HEK293 (cell line): ENCODE results near the gene UBTD1.

Source experiments
- CTCF ChIA-PET: fragments of 350-600 bp; formaldehyde crosslinking; extraction: SDS; loops from one replicate; lab custom pipeline; 2021; ENCODE audit warnings: antibody characterized with exemption; lab: Yijun Ruan, JAX
- POLR2A ChIA-PET: fragments of 300-600 bp; formaldehyde crosslinking; extraction: SDS; loops from one replicate; lab custom pipeline; 2020; ENCODE audit warnings: antibody characterized with exemption, inconsistent platforms; lab: Yijun Ruan, JAX
- H3K27ac ChIP-seq: fragments of 200-500 bp; sonication (Bioruptor generic); 2 replicates; pipeline ENCODE4 v1.5.1; 2014; ENCODE audit warnings: low read depth, low read length, control low read depth, inconsistent platforms; ENCODE audit errors: extremely low read depth
- H3K36me3 ChIP-seq, 2 experiments: fragments of 200-500 bp in 1 of 2; sonication (Bioruptor generic) in 1 of 2; 1 replicate in 1 of 2; 2 replicates in 1 of 2; pipeline ENCODE4 v1.5.1; 2014 to 2017; ENCODE audit warnings: inconsistent platforms in 2 of 2, low read length in 2 of 2; ENCODE audit not compliant: control insufficient read depth in 2 of 2, insufficient read depth in 1 of 2
- H3K4me1 ChIP-seq: fragments of 200-500 bp; sonication (Bioruptor generic); 2 replicates; pipeline ENCODE4 v1.5.1; 2014; ENCODE audit warnings: mild to moderate bottlenecking, low read length, inconsistent platforms; ENCODE audit not compliant: control insufficient read depth, insufficient read depth
- H3K4me3 ChIP-seq: 2 replicates; pipeline ENCODE4 v1.5.1; 2011; ENCODE audit warnings: low read depth, mild to moderate bottlenecking, control low read depth, low read length, moderate library complexity
- H3K9me3 ChIP-seq: fragments of 200-500 bp; sonication (Bioruptor generic); 2 replicates; pipeline ENCODE4 v1.5.1; 2014; ENCODE audit warnings: low read depth, low read length, inconsistent platforms; ENCODE audit not compliant: control insufficient read depth, insufficient read depth
- GLI4 ChIP-seq: fragments of 450-650 bp; formaldehyde crosslinking; IDR thresholded peaks from 2 replicates; pipeline ENCODE4 v1.5.1; 2016; ENCODE audit warnings: missing biosample characterization, missing genetic modification characterization
- KLF1 ChIP-seq: fragments of 450-650 bp; formaldehyde crosslinking; IDR thresholded peaks from 2 replicates; pipeline ENCODE4 v1.5.1; 2016; ENCODE audit warnings: missing biosample characterization, missing genetic modification characterization
- SP2 ChIP-seq: fragments of 450-650 bp; formaldehyde crosslinking; IDR thresholded peaks from 2 replicates; pipeline ENCODE4 v1.5.1; 2016; ENCODE audit warnings: missing biosample characterization, missing genetic modification characterization
- YY1 ChIP-seq: fragments of 450-650 bp; formaldehyde crosslinking; IDR thresholded peaks from 2 replicates; pipeline ENCODE4 v1.5.1; 2018; ENCODE audit warnings: missing biosample characterization, missing genetic modification characterization
- ZNF157 ChIP-seq: fragments of 450-650 bp; formaldehyde crosslinking; IDR thresholded peaks from 2 replicates; pipeline ENCODE4 v1.5.1; 2016; ENCODE audit warnings: missing biosample characterization, missing genetic modification characterization
- ZNF211 ChIP-seq: fragments of 450-650 bp; formaldehyde crosslinking; IDR thresholded peaks from 2 replicates; pipeline ENCODE4 v1.5.1; 2016; ENCODE audit warnings: low read depth, missing biosample characterization, missing genetic modification characterization
- ZNF302 ChIP-seq: fragments of 450-650 bp; formaldehyde crosslinking; IDR thresholded peaks from 2 replicates; pipeline ENCODE4 v1.5.1; 2016; ENCODE audit warnings: missing biosample characterization, missing genetic modification characterization, low read depth
- ZNF362 ChIP-seq: fragments of 450-650 bp; formaldehyde crosslinking; IDR thresholded peaks from 2 replicates; pipeline ENCODE4 v1.5.1; 2016; ENCODE audit warnings: missing biosample characterization, missing genetic modification characterization
- ZNF37A ChIP-seq: fragments of 450-650 bp; IDR thresholded peaks from 2 replicates; pipeline ENCODE4 v1.5.1; 2018; ENCODE audit warnings: missing biosample characterization, missing genetic modification characterization
- ZNF404 ChIP-seq: fragments of 450-650 bp; formaldehyde crosslinking; IDR thresholded peaks from 2 replicates; pipeline ENCODE4 v1.5.1; 2017; ENCODE audit warnings: missing biosample characterization, missing genetic modification characterization
- ZNF701 ChIP-seq: fragments of 450-650 bp; formaldehyde crosslinking; IDR thresholded peaks from 2 replicates; pipeline ENCODE4 v1.5.1; 2016; ENCODE audit warnings: missing biosample characterization, missing genetic modification characterization
- ZNF785 ChIP-seq: fragments of 450-650 bp; formaldehyde crosslinking; IDR thresholded peaks from 2 replicates; pipeline ENCODE4 v1.5.1; 2016; ENCODE audit warnings: missing biosample characterization, missing genetic modification characterization
- ZNF792 ChIP-seq: fragments of 450-650 bp; formaldehyde crosslinking; IDR thresholded peaks from 2 replicates; pipeline ENCODE4 v1.5.1; 2016; ENCODE audit warnings: missing biosample characterization, missing genetic modification characterization
- ZSCAN18 ChIP-seq: fragments of 450-650 bp; formaldehyde crosslinking; IDR thresholded peaks from 2 replicates; pipeline ENCODE4 v1.5.1; 2016; ENCODE audit warnings: missing biosample characterization, missing genetic modification characterization
- ZXDB ChIP-seq: fragments of 450-650 bp; formaldehyde crosslinking; IDR thresholded peaks from 2 replicates; pipeline ENCODE4 v1.5.1; 2016; ENCODE audit warnings: missing biosample characterization, missing genetic modification characterization
- TF ChIP-seq, protein P1 (sequence below): fragments of 450-650 bp; formaldehyde crosslinking; IDR thresholded peaks from 2 replicates; pipeline ENCODE4 v1.5.1; 2016; ENCODE audit warnings: missing biosample characterization, missing genetic modification characterization
- TF ChIP-seq, protein P2 (sequence below): fragments of 450-650 bp; formaldehyde crosslinking; conservative IDR thresholded peaks from 2 replicates; pipeline ENCODE4 v1.5.1; 2016; ENCODE audit warnings: low read depth, missing biosample characterization, missing genetic modification characterization
- TF ChIP-seq, protein P3 (sequence below): fragments of 450-650 bp; formaldehyde crosslinking; IDR thresholded peaks from 2 replicates; pipeline ENCODE4 v1.5.1; 2016; ENCODE audit warnings: missing biosample characterization, missing genetic modification characterization

Gene UBTD1

DNA sequence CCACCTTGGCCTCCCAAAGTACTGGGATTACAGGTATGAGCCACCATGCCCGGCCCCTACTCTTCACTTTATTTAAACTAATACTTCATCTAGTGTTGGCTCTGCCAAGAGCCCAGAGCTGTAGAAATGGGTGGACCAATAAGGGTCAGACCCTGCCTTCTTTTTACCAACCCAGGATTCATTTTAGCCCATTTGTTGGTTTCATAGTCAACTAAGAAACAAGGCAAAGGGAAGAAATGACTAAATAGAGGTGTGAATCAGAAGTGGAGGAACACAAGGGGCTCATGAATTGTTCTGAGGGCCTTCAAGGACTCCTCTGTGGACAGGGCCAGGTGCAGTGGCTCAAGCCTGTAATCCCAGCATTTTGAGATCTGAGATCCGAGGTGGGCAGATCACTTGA lies 74.9 kb downstream of the UBTD1 start:
- Histone ChIP-seq H3K4me1 (peaks cover 6% of the 10 kb centered on the region), H3K27ac (no peak overlapping the region), H3K9me3 (no peaks in the 10 kb centered on the region), H3K36me3 (peaks cover 0 to 12% of the 10 kb centered on the region in 2 experiments; a peak in 2 of 3 replicates), H3K4me3 (no peak overlapping the region)
- ChIA-PET CTCF (interaction anchor here (0.6 to 5.1 kb wide), 8 partner anchors 11 to 1303 kb away, joined by 3 to 78 read pairs (median 10); partner anchors contain the start of gene HOGA1), POLR2A (interaction anchor here (0.7 kb wide), 1 partner anchor 141 kb away, joined by 3 read pairs; no protein-coding TSS in a partner anchor)
- TF ChIP-seq SP2 (no peak), ZNF701 (tag by site-specific recombination) (no peak), ZNF37A (tag by site-specific recombination) (no peak), ZNF792 (tag by site-specific recombination) (no peak), ZNF404 (no peak), ZNF302 (tag by site-specific recombination) (no peak), ZSCAN18 (no peak), GLI4 (tag by site-specific recombination) (no peak), ZNF211 (tag by site-specific recombination) (no peak), KLF1 (tag by site-specific recombination) (no peak), ZNF157 (tag by site-specific recombination) (no peak), ZXDB (no peak), ZNF785 (tag by site-specific recombination) (no peak), YY1 (no peak), ZNF362 (tag by site-specific recombination) (no peak)
- TF ChIP-seq, protein P1, sequence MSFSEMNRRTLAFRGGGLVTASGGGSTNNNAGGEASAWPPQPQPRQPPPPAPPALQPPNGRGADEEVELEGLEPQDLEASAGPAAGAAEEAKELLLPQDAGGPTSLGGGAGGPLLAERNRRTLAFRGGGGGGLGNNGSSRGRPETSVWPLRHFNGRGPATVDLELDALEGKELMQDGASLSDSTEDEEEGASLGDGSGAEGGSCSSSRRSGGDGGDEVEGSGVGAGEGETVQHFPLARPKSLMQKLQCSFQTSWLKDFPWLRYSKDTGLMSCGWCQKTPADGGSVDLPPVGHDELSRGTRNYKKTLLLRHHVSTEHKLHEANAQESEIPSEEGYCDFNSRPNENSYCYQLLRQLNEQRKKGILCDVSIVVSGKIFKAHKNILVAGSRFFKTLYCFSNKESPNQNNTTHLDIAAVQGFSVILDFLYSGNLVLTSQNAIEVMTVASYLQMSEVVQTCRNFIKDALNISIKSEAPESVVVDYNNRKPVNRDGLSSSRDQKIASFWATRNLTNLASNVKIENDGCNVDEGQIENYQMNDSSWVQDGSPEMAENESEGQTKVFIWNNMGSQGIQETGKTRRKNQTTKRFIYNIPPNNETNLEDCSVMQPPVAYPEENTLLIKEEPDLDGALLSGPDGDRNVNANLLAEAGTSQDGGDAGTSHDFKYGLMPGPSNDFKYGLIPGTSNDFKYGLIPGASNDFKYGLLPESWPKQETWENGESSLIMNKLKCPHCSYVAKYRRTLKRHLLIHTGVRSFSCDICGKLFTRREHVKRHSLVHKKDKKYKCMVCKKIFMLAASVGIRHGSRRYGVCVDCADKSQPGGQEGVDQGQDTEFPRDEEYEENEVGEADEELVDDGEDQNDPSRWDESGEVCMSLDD (tag by site-specific recombination): no peak
- TF ChIP-seq, protein P2, sequence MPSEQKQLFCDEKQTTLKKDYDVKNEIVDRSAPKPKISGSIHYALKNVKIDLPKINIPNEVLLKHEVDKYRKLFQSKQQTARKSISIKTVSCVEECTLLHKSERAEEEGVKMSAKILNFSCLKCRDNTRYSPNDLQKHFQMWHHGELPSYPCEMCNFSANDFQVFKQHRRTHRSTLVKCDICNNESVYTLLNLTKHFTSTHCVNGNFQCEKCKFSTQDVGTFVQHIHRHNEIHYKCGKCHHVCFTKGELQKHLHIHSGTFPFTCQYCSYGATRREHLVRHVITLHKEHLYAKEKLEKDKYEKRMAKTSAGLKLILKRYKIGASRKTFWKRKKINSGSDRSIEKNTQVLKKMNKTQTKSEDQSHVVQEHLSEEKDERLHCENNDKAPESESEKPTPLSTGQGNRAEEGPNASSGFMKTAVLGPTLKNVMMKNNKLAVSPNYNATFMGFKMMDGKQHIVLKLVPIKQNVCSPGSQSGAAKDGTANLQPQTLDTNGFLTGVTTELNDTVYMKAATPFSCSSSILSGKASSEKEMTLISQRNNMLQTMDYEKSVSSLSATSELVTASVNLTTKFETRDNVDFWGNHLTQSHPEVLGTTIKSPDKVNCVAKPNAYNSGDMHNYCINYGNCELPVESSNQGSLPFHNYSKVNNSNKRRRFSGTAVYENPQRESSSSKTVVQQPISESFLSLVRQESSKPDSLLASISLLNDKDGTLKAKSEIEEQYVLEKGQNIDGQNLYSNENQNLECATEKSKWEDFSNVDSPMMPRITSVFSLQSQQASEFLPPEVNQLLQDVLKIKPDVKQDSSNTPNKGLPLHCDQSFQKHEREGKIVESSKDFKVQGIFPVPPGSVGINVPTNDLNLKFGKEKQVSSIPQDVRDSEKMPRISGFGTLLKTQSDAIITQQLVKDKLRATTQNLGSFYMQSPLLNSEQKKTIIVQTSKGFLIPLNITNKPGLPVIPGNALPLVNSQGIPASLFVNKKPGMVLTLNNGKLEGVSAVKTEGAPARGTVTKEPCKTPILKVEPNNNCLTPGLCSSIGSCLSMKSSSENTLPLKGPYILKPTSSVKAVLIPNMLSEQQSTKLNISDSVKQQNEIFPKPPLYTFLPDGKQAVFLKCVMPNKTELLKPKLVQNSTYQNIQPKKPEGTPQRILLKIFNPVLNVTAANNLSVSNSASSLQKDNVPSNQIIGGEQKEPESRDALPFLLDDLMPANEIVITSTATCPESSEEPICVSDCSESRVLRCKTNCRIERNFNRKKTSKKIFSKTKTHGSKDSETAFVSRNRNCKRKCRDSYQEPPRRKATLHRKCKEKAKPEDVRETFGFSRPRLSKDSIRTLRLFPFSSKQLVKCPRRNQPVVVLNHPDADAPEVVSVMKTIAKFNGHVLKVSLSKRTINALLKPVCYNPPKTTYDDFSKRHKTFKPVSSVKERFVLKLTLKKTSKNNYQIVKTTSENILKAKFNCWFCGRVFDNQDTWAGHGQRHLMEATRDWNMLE (tag by site-specific recombination): no peak
- TF ChIP-seq, protein P3, sequence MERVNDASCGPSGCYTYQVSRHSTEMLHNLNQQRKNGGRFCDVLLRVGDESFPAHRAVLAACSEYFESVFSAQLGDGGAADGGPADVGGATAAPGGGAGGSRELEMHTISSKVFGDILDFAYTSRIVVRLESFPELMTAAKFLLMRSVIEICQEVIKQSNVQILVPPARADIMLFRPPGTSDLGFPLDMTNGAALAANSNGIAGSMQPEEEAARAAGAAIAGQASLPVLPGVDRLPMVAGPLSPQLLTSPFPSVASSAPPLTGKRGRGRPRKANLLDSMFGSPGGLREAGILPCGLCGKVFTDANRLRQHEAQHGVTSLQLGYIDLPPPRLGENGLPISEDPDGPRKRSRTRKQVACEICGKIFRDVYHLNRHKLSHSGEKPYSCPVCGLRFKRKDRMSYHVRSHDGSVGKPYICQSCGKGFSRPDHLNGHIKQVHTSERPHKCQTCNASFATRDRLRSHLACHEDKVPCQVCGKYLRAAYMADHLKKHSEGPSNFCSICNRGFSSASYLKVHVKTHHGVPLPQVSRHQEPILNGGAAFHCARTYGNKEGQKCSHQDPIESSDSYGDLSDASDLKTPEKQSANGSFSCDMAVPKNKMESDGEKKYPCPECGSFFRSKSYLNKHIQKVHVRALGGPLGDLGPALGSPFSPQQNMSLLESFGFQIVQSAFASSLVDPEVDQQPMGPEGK (tag by site-specific recombination): no peak
- TF ChIP-seq, all 188 proteins: peak for 0
